ENCODE results near the gene CDK14. TPM values are rescaled to one million over a fixed set of nuclear protein-coding genes. Genes with fewer than 3 reads are reported as not detected.

CDK14 gene
- total and polyA plus RNA-seq, 2 donors (not counting 1 experiment from before 2014, with no cell fraction given) = 42.1 to 167 TPM

GRCh38 chr7:90917539-90917938, 321.4 kb downstream of the CDK14 start:
- Mint-ChIP-seq H3K9me3 (ENCODE audit: insufficient read depth) (no peaks in the 10 kb centered on the region), H3K27me3 (no peaks in the 10 kb centered on the region), H3K27ac (no peak overlapping the region), H3K4me3 (no peak overlapping the region), H3K4me1 (no peaks in the 10 kb centered on the region)
- DNase-seq (no peak), ATAC-seq (ENCODE audit: low read depth) (no peak)
- no peak overlapping the region for H3K27ac ChIP-seq (ENCODE audit: low read length in 2 of 2)
- H3K79me2 ChIP-seq (ENCODE audit: control insufficient read depth, insufficient read depth, low read length) = no peaks in the 10 kb centered on the region
- POLR2A ChIA-PET = no interaction called here
- WGBS (ENCODE audit: insufficient coverage) = no CpG with 5 or more reads among the region's 4 CpGs
- H3K27me3 ChIP-seq (replicated peaks in 1 of 4; ENCODE audit: control extremely low read depth in 1 of 4, control insufficient read depth in 3 of 4, insufficient read depth in 4 of 4, low read length in 3 of 4) = no peaks in the 10 kb centered on the region
- H2AFZ ChIP-seq (ENCODE audit: insufficient read depth, low read depth, low read length, poor library complexity, severe bottlenecking) = no peak overlapping the region
- H3K4me2 ChIP-seq (replicated peaks; ENCODE audit: low read depth, low read length, poor library complexity, severe bottlenecking) = no peak overlapping the region
- H3K4me3 ChIP-seq (ENCODE audit: control extremely low read depth in 1 of 5, extremely low read depth in 1 of 5, insufficient read depth in 1 of 5, low read depth in 2 of 5, low read length in 4 of 5) = no peak overlapping the region
- TF ChIP-seq CTCF (IDR thresholded peaks at IDR 0.05) (no peak), EZH2 (IDR thresholded peaks at IDR 0.05; ENCODE audit: borderline replicate concordance, insufficient read depth, low read depth, low read length, poor library complexity, severe bottlenecking) (no peak)
- H3K9me3 ChIP-seq (ENCODE audit: control extremely low read depth in 1 of 3, control insufficient read depth in 2 of 3, insufficient read depth in 1 of 3, low read length in 2 of 3) = no peaks in the 10 kb centered on the region
- H3K9ac ChIP-seq (ENCODE audit: low read length) = no peak overlapping the region
- CTCF ChIA-PET = no interaction called here
- intact Hi-C loops (cut with micrococcal nuclease) = no loop called here
- H4K20me1 ChIP-seq (ENCODE audit: control insufficient read depth, insufficient read depth, low read length, poor library complexity, severe bottlenecking) = peaks cover 3% of the 10 kb centered on the region
- H3K4me1 ChIP-seq (ENCODE audit: control insufficient read depth in 2 of 2, insufficient read depth in 2 of 2, low read length in 2 of 2) = no peaks in the 10 kb centered on the region
- H3K36me3 ChIP-seq (replicated peaks in 1 of 2; ENCODE audit: control extremely low read depth in 1 of 2, control insufficient read depth in 1 of 2, extremely low read depth in 1 of 2, insufficient read depth in 2 of 2, low read length in 1 of 2) = peaks cover 2 to 10% of the 10 kb centered on the region in 2 experiments

- Histone ChIP-seq H3K9ac (ENCODE audit: low read length) (no peak overlapping the region), H2AFZ (ENCODE audit: insufficient read depth, low read depth, low read length, poor library complexity, severe bottlenecking) (no peak overlapping the region), H3K27ac (ENCODE audit: low read length in 2 of 2) (no peak overlapping the region), H3K79me2 (ENCODE audit: control insufficient read depth, insufficient read depth, low read length) (no peaks in the 10 kb centered on the region), H3K9me3 (ENCODE audit: control extremely low read depth in 1 of 3, control insufficient read depth in 2 of 3, insufficient read depth in 1 of 3, low read length in 2 of 3) (no peaks in the 10 kb centered on the region), H3K4me3 (ENCODE audit: control extremely low read depth in 1 of 5, extremely low read depth in 1 of 5, insufficient read depth in 1 of 5, low read depth in 2 of 5, low read length in 4 of 5) (no peak overlapping the region), H4K20me1 (ENCODE audit: control insufficient read depth, insufficient read depth, low read length, poor library complexity, severe bottlenecking) (peaks cover 3% of the 10 kb centered on the region), H3K4me2 (replicated peaks; ENCODE audit: low read depth, low read length, poor library complexity, severe bottlenecking) (no peak overlapping the region), H3K36me3 (replicated peaks in 1 of 2; ENCODE audit: control extremely low read depth in 1 of 2, control insufficient read depth in 1 of 2, extremely low read depth in 1 of 2, insufficient read depth in 2 of 2, low read length in 1 of 2) (peaks cover 3 to 10% of the 10 kb centered on the region in 2 experiments), H3K4me1 (ENCODE audit: control insufficient read depth in 2 of 2, insufficient read depth in 2 of 2, low read length in 2 of 2) (no peaks in the 10 kb centered on the region), H3K27me3 (replicated peaks in 1 of 4; ENCODE audit: control extremely low read depth in 1 of 4, control insufficient read depth in 3 of 4, insufficient read depth in 4 of 4, low read length in 3 of 4) (no peaks in the 10 kb centered on the region)
- H3K4me3 Mint-ChIP-seq = no peak overlapping the region
- no peaks in the 10 kb centered on the region for H3K4me1 Mint-ChIP-seq
- no peaks in the 10 kb centered on the region for H3K27me3 Mint-ChIP-seq
- H3K27ac Mint-ChIP-seq = no peak overlapping the region
- ATAC-seq (ENCODE audit: low read depth) (no peak), DNase-seq (no peak)
- WGBS (ENCODE audit: insufficient coverage) = no CpG with 5 or more reads among the region's 3 CpGs
- H3K9me3 Mint-ChIP-seq (ENCODE audit: insufficient read depth) = no peaks in the 10 kb centered on the region
- POLR2A ChIA-PET = no interaction called here
- intact Hi-C loops (cut with micrococcal nuclease) = no loop called here
- TF ChIP-seq CTCF (IDR thresholded peaks at IDR 0.05) (no peak), EZH2 (IDR thresholded peaks at IDR 0.05; ENCODE audit: borderline replicate concordance, insufficient read depth, low read depth, low read length, poor library complexity, severe bottlenecking) (no peak)
- CTCF ChIA-PET = no interaction called here
Observed at GRCh38 chr7:90918303-90918702, 322.2 kb downstream of the CDK14 start.
